GM12875 (cell line): ENCODE results near the gene TTC9B.

ENCODE experiments used
- H3K4me3 ChIP-seq: one replicate; pipeline ENCODE4 v1.5.1; 2011; ENCODE audit warnings: low read depth, low read length, control low read depth
- TF ChIP-seq, protein P1 (sequence below): IDR thresholded peaks from 2 replicates; pipeline ENCODE4 v1.5.1; 2011; ENCODE audit warnings: low read depth, mild to moderate bottlenecking, control low read depth, inconsistent platforms, low read length, moderate library complexity, borderline replicate concordance; ENCODE audit not compliant: insufficient read depth

The TTC9B gene

GRCh38 chr19:40249201-40249600 lies 31.0 kb upstream of the TTC9B start:
- TF ChIP-seq, protein P1, sequence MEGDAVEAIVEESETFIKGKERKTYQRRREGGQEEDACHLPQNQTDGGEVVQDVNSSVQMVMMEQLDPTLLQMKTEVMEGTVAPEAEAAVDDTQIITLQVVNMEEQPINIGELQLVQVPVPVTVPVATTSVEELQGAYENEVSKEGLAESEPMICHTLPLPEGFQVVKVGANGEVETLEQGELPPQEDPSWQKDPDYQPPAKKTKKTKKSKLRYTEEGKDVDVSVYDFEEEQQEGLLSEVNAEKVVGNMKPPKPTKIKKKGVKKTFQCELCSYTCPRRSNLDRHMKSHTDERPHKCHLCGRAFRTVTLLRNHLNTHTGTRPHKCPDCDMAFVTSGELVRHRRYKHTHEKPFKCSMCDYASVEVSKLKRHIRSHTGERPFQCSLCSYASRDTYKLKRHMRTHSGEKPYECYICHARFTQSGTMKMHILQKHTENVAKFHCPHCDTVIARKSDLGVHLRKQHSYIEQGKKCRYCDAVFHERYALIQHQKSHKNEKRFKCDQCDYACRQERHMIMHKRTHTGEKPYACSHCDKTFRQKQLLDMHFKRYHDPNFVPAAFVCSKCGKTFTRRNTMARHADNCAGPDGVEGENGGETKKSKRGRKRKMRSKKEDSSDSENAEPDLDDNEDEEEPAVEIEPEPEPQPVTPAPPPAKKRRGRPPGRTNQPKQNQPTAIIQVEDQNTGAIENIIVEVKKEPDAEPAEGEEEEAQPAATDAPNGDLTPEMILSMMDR = no peak

GRCh38 chr19:40247735-40248262 lies 29.6 kb upstream of the TTC9B start:
- TF ChIP-seq, protein P1 = no peak
- no peak overlapping the region for H3K4me3 ChIP-seq

More at GRCh38 chr19:40249201-40249600, 31.0 kb upstream of the TTC9B start:
- H3K4me3 ChIP-seq = no peak overlapping the region

GRCh38 chr19:40247178-40247577 lies 29.0 kb upstream of the TTC9B start:
- no peak overlapping the region for H3K4me3 ChIP-seq
- TF ChIP-seq, protein P1 = no peak

GRCh38 chr19:40246292-40247073 lies 28.3 kb upstream of the TTC9B start:
- TF ChIP-seq, protein P1 = no peak
- H3K4me3 ChIP-seq = no peak overlapping the region

- TF ChIP-seq, protein P1 = no peak
- H3K4me3 ChIP-seq = no peak overlapping the region
Observed at GRCh38 chr19:40245506-40246128, 27.4 kb upstream of the TTC9B start.

DNA sequence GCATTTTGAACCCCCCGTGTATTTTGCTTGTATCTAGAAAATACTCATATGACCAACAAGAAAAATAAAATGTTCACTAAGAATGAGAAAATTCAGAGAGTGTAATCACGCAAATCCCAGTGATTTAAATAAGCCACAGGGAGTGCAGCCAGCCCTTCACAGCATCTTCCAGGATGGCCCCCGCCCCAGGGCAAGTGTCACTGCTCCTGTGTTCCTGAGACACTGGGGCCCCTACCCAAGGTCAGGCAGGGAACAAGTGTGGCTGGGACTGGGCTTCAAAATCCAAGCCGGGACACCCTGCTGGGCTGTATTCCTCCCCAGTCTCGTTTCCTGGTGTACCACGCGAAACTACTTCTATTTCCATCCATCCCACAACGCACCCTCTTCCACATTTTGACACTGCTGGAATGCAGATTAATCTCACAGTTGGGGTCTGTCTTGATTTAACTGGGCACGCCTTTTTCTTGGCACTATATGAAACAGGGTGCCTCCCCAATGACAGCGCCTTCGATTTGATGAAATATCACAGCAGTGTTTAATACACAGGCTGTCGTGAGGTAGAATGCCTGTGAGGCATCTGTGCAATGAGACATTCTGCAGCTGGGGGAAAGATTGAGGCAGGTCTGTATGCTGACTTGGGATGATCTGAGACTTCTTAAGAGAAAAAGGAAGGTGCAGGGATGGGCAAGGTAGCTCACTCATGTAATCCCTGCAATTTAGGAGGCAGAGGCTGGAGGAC lies 26.6 kb upstream of the TTC9B start:
- TF ChIP-seq, protein P1 = no peak
- H3K4me3 ChIP-seq = no peak overlapping the region
